ENCODE results near the gene TBC1D9B.

The TBC1D9B gene

DNA sequence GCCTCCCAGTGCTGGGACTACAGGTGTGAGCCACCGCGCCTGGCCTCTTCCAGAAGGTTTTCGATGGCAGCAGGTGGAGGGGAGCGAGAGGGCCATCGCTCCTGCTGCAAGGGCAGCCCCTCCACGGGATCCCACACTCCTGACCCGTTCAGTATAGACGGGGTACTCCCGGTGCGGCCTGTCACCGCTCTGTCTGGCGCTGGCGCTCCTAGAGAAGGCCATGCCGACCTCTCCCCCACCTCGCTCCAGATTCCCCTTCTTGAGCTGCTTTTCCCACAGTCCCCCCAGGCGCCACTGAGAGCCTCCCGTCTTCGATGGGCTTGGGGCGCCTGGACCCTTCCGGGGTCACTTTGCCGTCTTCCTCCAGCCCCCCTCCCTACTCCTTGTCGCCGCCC lies 91.3 kb downstream of the TBC1D9B start:
- no peaks in the 10 kb centered on the region for H3K9me3 ChIP-seq
- no peaks in the 10 kb centered on the region for H3K27me3 ChIP-seq
- no peak overlapping the region for H3K4me3 ChIP-seq (ENCODE audit: low read depth, low read length)
- H3K4me1 ChIP-seq = peaks cover 19% of the 10 kb centered on the region
- TF ChIP-seq CTCF (IDR thresholded peaks at IDR 0.05; ENCODE audit: low read depth, low read length) = no peak
- no peak for DNase-seq
- H3K36me3 ChIP-seq = peaks cover 9% of the 10 kb centered on the region

DNA sequence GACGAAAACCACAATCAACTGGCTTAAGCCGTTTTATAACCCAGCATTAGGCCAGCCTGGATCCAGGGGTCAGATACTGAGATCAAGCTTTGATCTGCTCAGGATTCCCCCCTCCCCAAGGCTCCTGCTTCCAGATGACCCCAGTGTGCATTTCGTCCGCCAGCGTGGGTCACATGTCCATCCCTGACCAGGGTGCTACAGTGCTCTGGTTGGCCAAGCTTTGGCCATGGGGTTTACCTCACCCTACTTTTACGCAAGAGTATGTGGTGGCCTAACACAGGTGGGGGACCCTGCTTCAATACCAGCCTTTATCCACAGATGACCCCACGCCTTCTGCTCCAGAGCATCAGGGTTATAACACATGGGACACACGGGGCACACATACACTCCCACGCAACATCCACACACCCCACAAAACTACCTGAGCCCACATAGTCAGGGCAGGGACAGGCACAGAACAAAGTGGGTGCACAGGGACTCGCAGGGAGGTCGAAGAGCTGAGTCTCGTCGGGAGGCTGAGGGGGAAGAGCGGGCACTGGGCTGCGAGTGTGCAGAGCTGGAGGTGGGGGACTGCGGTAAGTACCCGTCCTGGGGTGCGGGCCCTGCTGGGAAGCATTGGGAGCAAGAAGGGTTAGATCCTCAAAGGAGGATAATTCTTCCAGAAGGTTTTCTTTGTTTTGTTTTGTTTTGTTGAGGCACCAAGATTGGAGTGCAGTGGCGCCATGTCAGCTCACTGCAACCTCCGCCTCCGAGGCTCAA lies 92.0 kb downstream of the TBC1D9B start:
- DNase-seq = no peak
- no peak for TF ChIP-seq CTCF (IDR thresholded peaks at IDR 0.05; ENCODE audit: low read depth, low read length)
- Histone ChIP-seq H3K9me3 (no peaks in the 10 kb centered on the region), H3K36me3 (peaks cover 9% of the 10 kb centered on the region), H3K4me1 (peaks cover 19% of the 10 kb centered on the region), H3K27me3 (no peaks in the 10 kb centered on the region), H3K4me3 (ENCODE audit: low read depth, low read length) (no peak overlapping the region)

DNA sequence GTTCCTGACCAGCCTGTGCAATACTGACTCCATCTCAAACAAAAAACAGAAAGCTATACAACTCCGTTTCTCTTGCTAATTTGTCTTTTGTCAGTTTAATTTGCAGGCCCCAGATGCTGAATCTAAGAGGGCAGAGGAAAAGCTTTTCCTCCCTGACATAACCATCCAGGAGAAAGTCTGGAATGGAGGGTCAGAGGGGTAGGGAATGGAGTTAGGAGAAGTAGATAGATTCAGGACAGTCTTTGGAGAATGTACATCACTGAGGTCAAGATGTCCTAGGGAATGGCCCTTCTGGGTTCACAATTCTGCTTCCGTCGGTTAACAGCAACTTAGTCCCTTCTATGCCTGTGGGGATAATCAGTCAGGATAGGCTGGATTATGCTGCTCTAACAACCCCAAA lies 93.6 kb downstream of the TBC1D9B start:
- peaks cover 9% of the 10 kb centered on the region for H3K36me3 ChIP-seq
- H3K4me1 ChIP-seq = peaks cover 7% of the 10 kb centered on the region
- H3K4me3 ChIP-seq (ENCODE audit: low read depth, low read length) = no peak overlapping the region
- no peak for TF ChIP-seq CTCF (IDR thresholded peaks at IDR 0.05; ENCODE audit: low read depth, low read length)
- DNase-seq = no peak
- no peaks in the 10 kb centered on the region for H3K9me3 ChIP-seq
- no peaks in the 10 kb centered on the region for H3K27me3 ChIP-seq

DNA sequence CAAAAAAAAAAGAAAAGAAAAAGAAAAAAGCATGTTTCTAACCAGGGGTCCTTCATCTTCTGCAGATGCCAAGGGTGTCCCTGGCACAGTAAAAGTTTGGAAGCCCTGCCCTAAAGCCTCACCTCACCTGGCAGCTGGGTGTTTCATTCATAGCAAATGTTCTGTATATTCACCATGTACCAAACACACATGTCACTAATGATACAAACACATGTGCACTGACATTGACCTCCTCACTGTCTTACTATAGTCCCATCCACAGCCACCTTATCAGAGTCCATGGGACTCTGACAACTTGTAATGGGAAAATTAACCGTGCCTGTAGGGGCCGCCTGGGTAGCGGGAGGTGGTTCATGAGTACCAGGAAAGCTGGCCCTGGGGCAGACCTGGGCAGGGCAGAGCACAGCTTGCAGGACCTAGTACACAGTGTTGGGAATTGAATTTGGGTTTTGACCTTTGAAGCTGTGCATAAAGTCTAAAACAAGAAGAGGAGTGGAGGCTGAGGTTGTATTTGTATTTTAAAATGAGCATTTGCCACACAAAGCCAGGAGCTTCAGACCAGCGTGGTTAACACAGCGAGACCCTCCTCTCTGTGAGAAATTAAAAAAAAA lies 94.6 kb downstream of the TBC1D9B start:
- Histone ChIP-seq H3K36me3 (peaks cover 9% of the 10 kb centered on the region), H3K4me1 (no peaks in the 10 kb centered on the region), H3K9me3 (no peaks in the 10 kb centered on the region), H3K27me3 (no peaks in the 10 kb centered on the region), H3K4me3 (ENCODE audit: low read depth, low read length) (no peak overlapping the region)
- TF ChIP-seq CTCF (IDR thresholded peaks at IDR 0.05; ENCODE audit: low read depth, low read length) = no peak
- DNase-seq = no peak

DNA sequence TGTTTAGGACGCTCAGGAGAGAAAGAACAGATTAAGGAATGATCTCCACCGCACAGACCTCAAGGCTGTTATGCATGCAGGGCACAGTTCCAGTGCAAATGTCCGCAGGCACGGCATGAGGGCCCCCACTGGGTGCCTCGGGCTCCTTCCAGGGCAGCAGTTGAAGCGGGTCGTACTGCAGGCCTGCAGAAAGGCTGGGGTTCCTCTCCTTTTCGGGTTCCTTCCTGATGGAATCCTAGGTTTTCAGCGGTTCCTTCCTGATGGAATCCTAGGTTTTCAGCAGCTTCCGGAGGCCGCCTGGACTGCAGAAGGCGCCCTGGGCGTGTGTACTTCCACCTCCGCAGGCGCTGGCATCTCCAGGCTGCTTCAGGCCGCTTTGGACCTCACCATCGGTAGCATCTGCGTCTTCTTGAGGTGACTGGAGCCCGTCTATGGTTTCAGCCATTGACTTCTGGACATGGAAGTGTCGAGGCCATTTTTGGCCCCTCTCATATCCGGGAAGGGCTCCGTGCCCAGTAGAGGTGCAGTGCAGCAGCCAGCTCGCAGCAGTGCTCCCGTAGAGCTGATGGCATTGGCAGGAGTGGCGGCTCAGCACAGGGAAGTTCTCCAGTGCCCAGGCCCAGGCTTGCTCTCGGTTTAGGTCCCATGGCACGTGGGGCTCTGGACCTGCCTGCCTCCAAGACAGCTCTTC lies 95.4 kb downstream of the TBC1D9B start:
- no peak for TF ChIP-seq CTCF (IDR thresholded peaks at IDR 0.05; ENCODE audit: low read depth, low read length)
- peaks cover 9% of the 10 kb centered on the region for H3K36me3 ChIP-seq
- H3K9me3 ChIP-seq = no peaks in the 10 kb centered on the region
- DNase-seq = no peak
- H3K4me3 ChIP-seq (ENCODE audit: low read depth, low read length) = no peak overlapping the region
- no peaks in the 10 kb centered on the region for H3K27me3 ChIP-seq
- H3K4me1 ChIP-seq = no peaks in the 10 kb centered on the region
